GM12891 (cell line): ENCODE data around the gene TRPV6.

Experiments
- DNase-seq: peaks from one replicate; pipeline ENCODE4 v3.0.0; 2011; ENCODE audit warnings: low spot score; ENCODE audit not compliant: insufficient read length
- FAIRE-seq: peaks from 2 replicates; lab custom pipeline; 2011; peaks lifted over from hg19 to GRCh38; lab: Jason Lieb, UNC
- PAX5 ChIP-seq: IDR thresholded peaks from 2 replicates; pipeline ENCODE4 v1.6.1; 2011; ENCODE audit warnings: low read length, moderate library complexity, mild to moderate bottlenecking; ENCODE audit not compliant: insufficient read depth, severe bottlenecking
- POLR2A ChIP-seq: IDR thresholded peaks from 2 replicates; pipeline ENCODE4 v1.6.1; 2011; ENCODE audit warnings: low read depth, low read length, control low read depth
- POLR2AphosphoS5 ChIP-seq: IDR thresholded peaks from 2 replicates; pipeline ENCODE4 v1.6.1; 2011; ENCODE audit warnings: low read depth, low read length, control low read depth
- POU2F2 ChIP-seq: IDR thresholded peaks from 2 replicates; pipeline ENCODE4 v1.6.1; 2011; ENCODE audit warnings: low read depth, mild to moderate bottlenecking, control low read depth, low read length, moderate library complexity
- SPI1 ChIP-seq: IDR thresholded peaks from 2 replicates; pipeline ENCODE4 v1.6.1; 2011; ENCODE audit warnings: low read depth, low read length, control low read depth
- TAF1 ChIP-seq: IDR thresholded peaks from 2 replicates; pipeline ENCODE4 v1.6.1; 2011; ENCODE audit warnings: low read depth, low read length, control low read depth

TRPV6 gene

DNA sequence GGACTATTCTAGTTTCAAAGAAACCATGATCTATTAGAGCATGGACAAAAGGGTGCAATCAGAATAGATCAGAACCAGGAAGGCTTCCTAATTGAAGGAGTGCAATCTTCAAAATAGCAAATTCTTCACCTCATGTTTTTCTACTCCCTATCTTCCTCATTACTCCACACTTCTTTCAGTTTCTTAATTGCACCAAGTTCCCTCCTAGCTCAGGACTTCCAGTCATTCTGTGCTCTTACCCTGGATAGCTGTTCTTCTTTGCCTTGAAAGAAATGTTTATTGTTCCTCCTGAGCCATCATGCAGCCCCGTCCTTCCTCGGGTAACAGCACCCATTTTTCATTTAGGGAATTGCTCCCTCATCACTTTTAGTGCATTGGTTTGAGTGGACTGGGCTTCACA is 24.9 kb upstream of the TRPV6 start:
- DNase-seq = no peak

DNA sequence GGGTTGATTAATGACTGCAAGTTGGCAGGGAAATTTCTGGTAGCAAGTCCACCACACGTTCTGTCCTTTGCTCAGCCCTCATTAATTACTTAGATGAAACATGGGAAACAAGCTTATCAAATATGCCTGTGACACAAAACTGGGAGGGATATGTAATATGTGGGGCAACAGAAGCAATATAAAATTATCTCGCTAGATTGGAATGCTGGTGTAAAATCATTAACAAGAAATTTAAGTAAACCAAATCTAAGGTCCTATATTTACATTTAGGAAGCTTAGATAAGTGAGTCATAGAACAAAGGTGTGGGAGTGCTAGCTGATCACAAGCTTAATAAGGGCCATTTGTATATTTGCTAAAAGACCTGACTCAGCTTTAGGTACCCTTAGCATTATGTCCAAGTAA is 24.5 kb upstream of the TRPV6 start:
- no peak for TF ChIP-seq POLR2A
- TF ChIP-seq PAX5 = no peak
- TF ChIP-seq SPI1 = no peak
- TF ChIP-seq TAF1 = no peak
- TF ChIP-seq POU2F2 = no peak
- no peak for TF ChIP-seq POLR2AphosphoS5
- DNase-seq (no peak), FAIRE-seq (no peak)

More for the DNA sequence above, 24.9 kb upstream of the TRPV6 start:
- TF ChIP-seq PAX5 = no peak
- no peak for FAIRE-seq

DNA sequence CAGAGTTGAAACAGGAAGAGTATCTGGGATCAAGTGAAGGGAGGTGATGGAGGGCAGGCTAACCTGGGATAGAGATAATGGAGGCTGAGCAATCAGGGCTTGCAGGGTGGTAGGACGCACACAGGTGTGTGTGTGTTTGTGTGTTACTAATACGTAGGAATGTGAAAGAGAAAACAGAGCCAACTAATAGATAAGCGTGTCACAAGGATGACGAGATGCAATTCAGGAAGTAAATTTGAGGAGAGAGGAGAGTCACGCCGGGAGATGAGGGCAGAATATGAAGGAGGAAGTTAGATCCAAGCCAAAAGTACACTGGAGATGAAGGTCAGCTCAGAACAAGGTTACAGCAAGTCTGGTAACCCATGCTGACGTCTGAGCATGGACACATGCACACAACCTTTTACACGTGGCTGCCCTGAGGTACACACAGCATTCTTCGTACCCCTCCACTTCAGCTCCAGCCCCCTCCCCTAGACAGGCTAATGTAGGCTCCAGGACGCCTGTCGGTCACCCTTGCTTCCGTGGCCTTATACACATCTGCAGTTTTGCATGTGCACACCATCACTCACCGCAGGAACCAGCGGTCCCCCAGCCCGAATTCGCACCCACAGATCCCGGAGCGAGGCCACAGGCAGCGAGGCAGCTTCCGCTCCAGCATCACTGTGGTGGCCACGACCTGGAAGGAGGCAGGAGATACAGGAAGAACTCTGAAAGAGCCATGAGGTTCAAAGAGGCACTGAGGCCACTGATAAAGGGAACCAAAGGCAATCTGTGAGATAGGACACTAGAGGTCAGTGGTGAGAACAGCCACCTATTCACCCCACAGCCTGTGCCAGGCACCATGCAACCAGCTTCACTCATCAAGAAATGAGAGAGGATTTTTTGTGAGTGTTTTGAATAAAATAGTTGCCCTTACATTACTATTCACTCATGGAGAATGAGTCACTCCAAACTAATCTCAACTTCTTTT is 23.7 kb upstream of the TRPV6 start:
- no peak for TF ChIP-seq POLR2AphosphoS5
- no peak for TF ChIP-seq POLR2A
- no peak for TF ChIP-seq PAX5
- TF ChIP-seq TAF1 = no peak
- TF ChIP-seq SPI1 = no peak
- TF ChIP-seq POU2F2 = no peak
- peak; percentile 48 for FAIRE-seq
- no peak for DNase-seq

DNA sequence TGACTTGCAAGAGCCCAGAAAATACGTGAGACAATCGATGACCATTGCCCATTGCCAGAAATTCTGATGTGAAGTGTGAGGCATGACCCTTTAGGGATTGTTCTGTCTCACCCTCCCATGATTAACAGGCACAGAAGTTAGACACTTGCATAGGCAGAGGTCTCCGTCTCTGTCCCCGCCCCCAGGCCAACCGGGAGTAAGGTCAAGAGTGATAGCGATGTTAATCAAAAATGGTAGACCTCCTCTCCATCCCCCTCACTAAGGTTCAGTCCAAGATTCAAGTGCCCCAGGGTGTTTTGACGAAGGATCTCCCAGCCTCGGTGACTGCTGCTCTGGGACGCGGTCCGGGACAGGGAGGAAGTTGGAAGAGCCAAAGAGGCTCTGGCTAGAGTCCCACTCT is 22.7 kb upstream of the TRPV6 start:
- no peak for FAIRE-seq
- TF ChIP-seq TAF1 (no peak), POLR2AphosphoS5 (no peak), SPI1 (no peak), POU2F2 (no peak), POLR2A (no peak), PAX5 (no peak)
- no peak for DNase-seq

DNA sequence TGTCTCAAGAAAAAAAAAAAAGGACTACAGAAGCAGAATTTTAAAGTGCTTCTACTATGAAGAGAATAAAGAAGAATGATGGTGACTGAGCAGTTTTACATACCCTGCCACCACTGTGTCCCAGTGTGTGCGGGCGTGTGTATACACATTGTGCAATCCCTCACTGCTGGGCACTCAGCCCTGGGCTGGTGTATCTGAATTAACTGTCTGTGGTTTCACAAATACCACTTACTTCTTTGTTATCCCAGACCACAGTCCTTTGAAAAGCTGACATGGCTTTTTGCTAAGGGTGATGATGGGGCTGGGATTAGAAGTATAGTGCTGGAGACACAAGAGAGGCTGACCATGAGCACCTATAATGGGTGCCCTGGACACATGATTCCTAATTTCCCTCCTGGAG is 21.1 kb upstream of the TRPV6 start:
- FAIRE-seq (no peak), DNase-seq (no peak)
- TF ChIP-seq SPI1 (no peak), POLR2A (no peak), POU2F2 (no peak), TAF1 (no peak), PAX5 (no peak)

DNA sequence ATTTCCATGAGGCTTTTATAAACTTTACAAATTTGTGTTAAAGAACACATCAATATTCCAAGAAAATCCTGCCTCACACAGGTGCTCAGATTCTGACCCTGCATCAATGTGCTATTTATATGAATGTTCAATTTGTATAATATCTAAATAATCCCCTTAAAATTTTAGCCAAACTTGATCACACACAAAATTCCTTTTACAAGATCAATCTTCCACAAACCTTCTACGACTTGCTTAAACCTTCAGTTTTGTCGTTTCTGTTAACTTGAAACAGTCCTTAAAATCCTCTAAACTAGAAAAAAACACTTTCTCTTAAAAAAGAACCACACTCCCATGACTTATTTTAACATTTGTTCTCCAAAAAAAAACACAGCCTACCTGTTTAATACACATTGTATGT is 20.2 kb upstream of the TRPV6 start:
- FAIRE-seq = no peak
- no peak for DNase-seq
- TF ChIP-seq SPI1 (no peak), TAF1 (no peak), POU2F2 (no peak), PAX5 (no peak), POLR2A (no peak)

DNA sequence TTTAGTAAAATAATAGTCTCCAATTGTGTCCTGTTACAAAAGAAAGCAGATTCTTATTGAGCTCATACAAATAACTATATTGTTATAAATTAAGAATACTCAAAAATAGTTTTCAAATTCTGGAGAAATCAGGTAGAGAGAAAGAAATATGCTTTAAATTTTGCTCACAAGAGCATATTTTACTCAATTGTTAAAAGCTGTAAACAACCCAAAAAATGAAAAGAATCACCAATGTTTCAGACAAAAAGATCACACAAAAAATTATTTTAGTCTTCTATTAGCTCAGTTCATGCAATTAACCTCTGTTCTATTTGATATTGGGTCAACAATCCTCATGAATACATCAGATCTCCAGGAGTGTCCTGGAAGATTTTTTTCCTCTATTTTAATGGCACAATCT is 18.6 kb upstream of the TRPV6 start:
- TF ChIP-seq POLR2AphosphoS5 (no peak), POU2F2 (no peak), PAX5 (no peak), POLR2A (no peak), SPI1 (no peak), TAF1 (no peak)
- DNase-seq (no peak), FAIRE-seq (no peak)

DNA sequence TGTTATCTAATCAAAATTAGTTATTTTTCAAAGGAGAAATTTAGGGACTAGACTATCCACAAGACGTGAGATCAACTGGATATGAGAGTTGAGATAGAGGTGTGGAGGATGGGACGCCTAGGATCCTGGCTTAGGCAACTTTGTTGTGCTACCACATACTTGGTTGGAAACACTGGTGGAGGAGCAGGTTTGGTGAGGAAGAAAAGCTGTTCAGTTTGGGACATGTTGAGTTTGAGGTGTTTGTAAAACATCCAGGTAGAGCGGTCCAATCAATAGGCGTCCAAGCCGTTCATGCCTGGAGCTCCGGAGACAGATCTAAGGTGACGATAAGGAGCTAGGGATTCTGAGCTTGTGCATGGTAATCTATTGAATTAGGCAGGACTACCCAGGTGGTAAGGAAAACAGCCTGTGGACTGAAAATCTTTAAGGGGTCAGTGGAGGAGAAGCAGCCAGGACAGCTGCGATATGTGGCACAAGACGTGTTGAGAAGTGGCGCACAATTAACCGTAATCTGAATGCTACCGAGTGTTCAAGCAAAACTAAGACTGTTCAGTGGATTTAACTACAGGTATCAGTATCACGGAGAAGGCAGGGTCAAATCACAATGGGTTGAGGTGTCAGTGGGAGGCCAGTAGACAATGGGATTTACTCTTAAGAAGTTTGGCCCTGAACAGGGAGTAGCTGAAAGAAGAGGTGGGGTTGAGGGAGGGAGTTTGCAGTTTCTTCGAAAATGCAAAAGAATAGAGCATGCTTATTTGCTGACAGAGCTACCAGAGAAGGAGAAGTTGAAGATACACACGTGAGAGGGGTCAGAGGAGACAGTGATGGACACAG is 16.1 kb upstream of the TRPV6 start:
- FAIRE-seq (no peak), DNase-seq (no peak)
- TF ChIP-seq PAX5 (no peak), SPI1 (no peak)

DNA sequence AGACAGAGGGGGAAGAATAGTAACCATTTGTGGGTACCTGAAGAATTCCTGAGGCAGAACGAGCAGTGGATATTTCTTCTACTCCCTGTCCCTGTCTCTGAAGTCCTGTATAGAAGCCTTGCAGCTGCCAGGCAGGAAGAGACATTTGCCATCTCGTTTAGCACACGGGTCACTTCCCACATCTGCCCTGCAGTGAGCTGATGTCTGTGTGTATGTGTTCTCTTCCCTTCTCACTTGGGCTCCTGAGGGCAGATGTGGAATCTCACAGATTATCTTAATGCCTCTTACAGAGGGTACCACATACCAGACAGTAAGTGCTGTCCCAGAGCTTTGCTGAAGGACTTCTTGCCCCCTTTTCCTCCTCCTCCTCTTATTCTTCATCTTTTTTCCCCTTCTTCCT is 14.1 kb upstream of the TRPV6 start:
- no peak for FAIRE-seq
- DNase-seq = no peak
- no peak for TF ChIP-seq POLR2AphosphoS5
- no peak for TF ChIP-seq PAX5
- TF ChIP-seq SPI1 = no peak
- TF ChIP-seq POU2F2 = no peak
- no peak for TF ChIP-seq TAF1
- no peak for TF ChIP-seq POLR2A
